Measurements from ENCODE around the gene TOX2. TPM values are rescaled to one million over a fixed set of nuclear protein-coding genes. Genes with fewer than 3 reads are reported as not detected.

Gene TOX2
- total RNA-seq, 1 experiment from 2014 or later = not detected

DNA sequence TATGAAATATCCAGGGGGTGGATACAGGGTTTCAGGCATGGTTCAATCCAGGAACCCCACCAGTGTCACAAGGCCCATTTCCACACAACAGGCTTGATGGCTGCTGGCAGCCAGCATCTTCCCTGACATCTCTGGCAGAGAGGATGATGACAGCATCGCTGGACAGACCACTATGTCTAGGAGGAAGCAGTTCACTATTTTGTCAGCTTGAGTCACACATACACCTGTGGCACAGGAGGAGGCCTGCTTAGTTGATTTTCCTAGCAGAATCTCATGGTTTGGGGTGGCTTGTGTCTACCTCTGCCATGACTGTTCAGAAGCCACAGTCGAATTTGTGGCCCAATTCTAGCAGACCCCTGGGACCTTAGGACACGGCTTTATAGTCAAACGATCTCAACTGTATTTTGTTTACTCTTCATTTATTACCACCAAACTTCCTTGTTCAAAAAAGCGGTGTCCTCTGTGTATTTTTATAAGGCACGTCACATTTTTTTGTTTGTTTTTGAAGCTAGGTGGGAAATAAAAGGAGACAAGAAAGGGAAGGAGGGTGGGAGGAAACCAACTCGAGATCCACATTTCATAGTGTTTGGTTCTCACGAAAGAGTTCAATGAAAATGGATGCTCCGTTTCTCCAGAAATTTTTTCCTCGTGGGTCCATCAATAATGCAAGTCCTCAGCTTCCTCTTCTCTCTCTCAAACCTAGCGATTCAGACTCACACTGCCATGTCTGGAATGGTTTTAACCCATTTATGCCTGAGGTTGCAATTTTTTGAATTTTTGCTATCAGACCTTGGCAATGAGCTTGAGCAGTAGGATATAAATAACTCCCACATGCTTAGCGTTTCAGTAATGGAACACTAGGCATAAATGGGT is 94.4 kb downstream of the TOX2 start:
- Mint-ChIP-seq H3K27ac (ENCODE audit: unreplicated experiment) (no peak overlapping the region), H3K9me3 (ENCODE audit: low read depth, unreplicated experiment) (no peaks in the 10 kb centered on the region), H3K4me1 (ENCODE audit: low read depth, unreplicated experiment) (peaks cover 7% of the 10 kb centered on the region), H3K4me3 (ENCODE audit: low read depth, unreplicated experiment) (no peak overlapping the region), H3K27me3 (ENCODE audit: unreplicated experiment) (peaks cover 56% of the 10 kb centered on the region), H3K36me3 (ENCODE audit: insufficient read depth, unreplicated experiment) (no peaks in the 10 kb centered on the region)
- peak; percentile 21 for DNase-seq
- intact Hi-C loops (cut with micrococcal nuclease; ENCODE audit: unreplicated experiment) = no loop called here
- CTCF ChIA-PET = no interaction called here
- TF ChIP-seq, protein P1, sequence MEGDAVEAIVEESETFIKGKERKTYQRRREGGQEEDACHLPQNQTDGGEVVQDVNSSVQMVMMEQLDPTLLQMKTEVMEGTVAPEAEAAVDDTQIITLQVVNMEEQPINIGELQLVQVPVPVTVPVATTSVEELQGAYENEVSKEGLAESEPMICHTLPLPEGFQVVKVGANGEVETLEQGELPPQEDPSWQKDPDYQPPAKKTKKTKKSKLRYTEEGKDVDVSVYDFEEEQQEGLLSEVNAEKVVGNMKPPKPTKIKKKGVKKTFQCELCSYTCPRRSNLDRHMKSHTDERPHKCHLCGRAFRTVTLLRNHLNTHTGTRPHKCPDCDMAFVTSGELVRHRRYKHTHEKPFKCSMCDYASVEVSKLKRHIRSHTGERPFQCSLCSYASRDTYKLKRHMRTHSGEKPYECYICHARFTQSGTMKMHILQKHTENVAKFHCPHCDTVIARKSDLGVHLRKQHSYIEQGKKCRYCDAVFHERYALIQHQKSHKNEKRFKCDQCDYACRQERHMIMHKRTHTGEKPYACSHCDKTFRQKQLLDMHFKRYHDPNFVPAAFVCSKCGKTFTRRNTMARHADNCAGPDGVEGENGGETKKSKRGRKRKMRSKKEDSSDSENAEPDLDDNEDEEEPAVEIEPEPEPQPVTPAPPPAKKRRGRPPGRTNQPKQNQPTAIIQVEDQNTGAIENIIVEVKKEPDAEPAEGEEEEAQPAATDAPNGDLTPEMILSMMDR (IDR thresholded peaks at IDR 0.05; ENCODE audit: unreplicated experiment) = no peak
- BruUV-seq (replicated peaks) = no TSS peak

GRCh38 chr20:44009679-44009992 is 95.0 kb downstream of the TOX2 start:
- Mint-ChIP-seq H3K27me3 (ENCODE audit: unreplicated experiment) (peaks cover 50% of the 10 kb centered on the region), H3K36me3 (ENCODE audit: insufficient read depth, unreplicated experiment) (no peaks in the 10 kb centered on the region), H3K4me3 (ENCODE audit: low read depth, unreplicated experiment) (no peak overlapping the region), H3K27ac (ENCODE audit: unreplicated experiment) (no peak overlapping the region), H3K4me1 (ENCODE audit: low read depth, unreplicated experiment) (peaks cover 7% of the 10 kb centered on the region), H3K9me3 (ENCODE audit: low read depth, unreplicated experiment) (no peaks in the 10 kb centered on the region)
- TF ChIP-seq, protein P1 (IDR thresholded peaks at IDR 0.05; ENCODE audit: unreplicated experiment) = no peak
- CTCF ChIA-PET = no interaction called here
- no peak for DNase-seq
- intact Hi-C loops (cut with micrococcal nuclease; ENCODE audit: unreplicated experiment) = no loop called here
- BruUV-seq (replicated peaks) = no TSS peak

GRCh38 chr20:44010162-44010704 is 95.6 kb downstream of the TOX2 start:
- CTCF ChIA-PET = no interaction called here
- peaks cover 50% of the 10 kb centered on the region for H3K27me3 Mint-ChIP-seq (ENCODE audit: unreplicated experiment)

DNA sequence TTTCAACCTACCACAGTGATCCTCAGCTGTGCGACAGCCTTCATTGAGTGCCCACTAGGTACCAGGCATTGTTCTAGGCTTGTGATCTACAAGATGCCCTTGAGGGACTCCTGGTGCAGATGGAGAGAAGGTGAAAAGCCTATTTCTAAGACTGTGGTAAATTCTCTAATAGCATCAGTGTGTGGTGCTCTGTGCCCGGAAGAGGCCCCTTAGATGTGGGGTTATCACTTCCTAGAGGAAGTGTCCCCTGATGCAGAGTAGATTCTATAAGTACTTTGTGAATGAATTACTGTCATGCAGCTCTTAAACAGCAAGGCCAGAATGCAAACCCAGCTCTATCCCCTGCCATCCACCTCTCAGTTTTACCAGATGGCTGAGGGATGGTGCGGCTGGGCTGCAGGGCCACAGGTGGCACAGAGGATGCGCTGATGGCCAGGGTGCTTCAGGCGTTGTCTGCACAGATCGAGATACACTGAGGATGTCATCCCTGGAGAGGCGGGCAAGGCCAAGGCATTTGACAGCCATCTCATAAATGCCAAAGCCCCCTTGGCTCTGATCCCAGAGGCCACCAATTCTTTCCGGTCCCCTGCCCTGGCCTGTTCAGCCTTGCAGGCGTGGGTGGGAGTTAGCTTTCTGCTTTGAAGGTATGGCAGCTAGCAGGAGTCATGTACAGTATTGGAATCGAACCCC is 96.7 kb downstream of the TOX2 start:
- H3K27me3 Mint-ChIP-seq (ENCODE audit: unreplicated experiment) = peaks cover 50% of the 10 kb centered on the region
- no peak for DNase-seq
- H3K36me3 Mint-ChIP-seq (ENCODE audit: insufficient read depth, unreplicated experiment) = no peaks in the 10 kb centered on the region
- no peak overlapping the region for H3K4me3 Mint-ChIP-seq (ENCODE audit: low read depth, unreplicated experiment)
- intact Hi-C loops (cut with micrococcal nuclease; ENCODE audit: unreplicated experiment) = no loop called here
- H3K4me1 Mint-ChIP-seq (ENCODE audit: low read depth, unreplicated experiment) = peaks cover 7% of the 10 kb centered on the region
- BruUV-seq (replicated peaks) = no TSS peak
- no peaks in the 10 kb centered on the region for H3K9me3 Mint-ChIP-seq (ENCODE audit: low read depth, unreplicated experiment)
- H3K27ac Mint-ChIP-seq (ENCODE audit: unreplicated experiment) = no peak overlapping the region
- CTCF ChIA-PET = interaction anchor here (1.0 kb wide), 1 partner anchor 33 kb away, joined by 3 read pairs; no protein-coding TSS in a partner anchor
- TF ChIP-seq, protein P1 (IDR thresholded peaks at IDR 0.05; ENCODE audit: unreplicated experiment) = no peak

More at GRCh38 chr20:44010162-44010704, 95.6 kb downstream of the TOX2 start:
- no peak overlapping the region for H3K4me3 Mint-ChIP-seq (ENCODE audit: low read depth, unreplicated experiment)
- H3K4me1 Mint-ChIP-seq (ENCODE audit: low read depth, unreplicated experiment) = peaks cover 7% of the 10 kb centered on the region
- H3K27ac Mint-ChIP-seq (ENCODE audit: unreplicated experiment) = no peak overlapping the region
- no peak for DNase-seq
- H3K36me3 Mint-ChIP-seq (ENCODE audit: insufficient read depth, unreplicated experiment) = no peaks in the 10 kb centered on the region
- intact Hi-C loops (cut with micrococcal nuclease; ENCODE audit: unreplicated experiment) = no loop called here
- BruUV-seq (replicated peaks) = no TSS peak
- H3K9me3 Mint-ChIP-seq (ENCODE audit: low read depth, unreplicated experiment) = no peaks in the 10 kb centered on the region
- TF ChIP-seq, protein P1 (IDR thresholded peaks at IDR 0.05; ENCODE audit: unreplicated experiment) = no peak
